ENCODE results near the gene RNU6-7.

- TF ChIP-seq CTCF (IDR thresholded peaks at IDR 0.05), result no peak
- TF ChIP-seq NFIC (IDR thresholded peaks at IDR 0.05; ENCODE audit: borderline replicate concordance), result no peak
- no peak for TF ChIP-seq TEAD4 (IDR thresholded peaks at IDR 0.05; ENCODE audit: borderline replicate concordance, insufficient read depth)
- TF ChIP-seq IRF3 (IDR thresholded peaks at IDR 0.05; ENCODE audit: low read depth, low read length), result no peak
- no peak for TF ChIP-seq CHD2 (IDR thresholded peaks at IDR 0.05; ENCODE audit: low read length, partially characterized antibody)
Observed at GRCh38 chr14:32249371-32249770, 47.5 kb downstream of the RNU6-7 start.
